K562 (cell line): Measurements from ENCODE around the gene TRPM4. TPM values are rescaled to one million over a fixed set of nuclear protein-coding genes. Genes with fewer than 3 reads are reported as not detected.
A peak's percentile ranks its signal among the peaks of the same experiment; 100 is the strongest.

Source experiments
- ATAC-seq: fragments of 200-7000 bp; cut with Tn5 transposase; 3 replicates; pipeline ENCODE4 v1.9.1; 2020; ENCODE audit warnings: moderate library complexity
- BruUV-seq: library from RNA; stranded (reverse); fragments of 400-500 nt; replicated peaks from 2 replicates; lab custom pipeline; 2021; lab: Mats Ljungman, UMichigan
- CTCF ChIA-PET: fragments of 300-600 bp; formaldehyde crosslinking; extraction: SDS; loops from one replicate; lab custom pipeline; 2021; ENCODE audit warnings: low intra/inter-chr PET ratio; lab: Yijun Ruan, JAX
- POLR2A ChIA-PET: fragments of 300-600, 350-650 bp; sonication (Branson Sonifier 250); formaldehyde crosslinking; extraction: SDS; loops from one replicate; lab custom pipeline; 2021; ENCODE audit warnings: antibody characterized with exemption, inconsistent platforms; lab: Yijun Ruan, JAX
- DNase-seq, 4 experiments: peaks; one replicate each; pipeline versions ENCODE4 v3.0.0 to v3.0.0-alpha.2; 2011 to 2018; ENCODE audit warnings: low spot score in 3 of 4, mixed read lengths in 3 of 4; ENCODE audit errors: extremely low read depth in 1 of 4
- FAIRE-seq: peaks from 2 replicates; lab custom pipeline; 2011; peaks lifted over from hg19 to GRCh38; lab: Jason Lieb, UNC
- H2AFZ ChIP-seq: 2 replicates; pipeline ENCODE4 v1.6.0; 2011; ENCODE audit warnings: low read depth, low read length, control low read depth, inconsistent platforms
- H3K27ac ChIP-seq: fragments of 200-600 bp; 3 replicates; pipeline ENCODE4 v1.8.0; 2011; ENCODE audit warnings: low read depth, mild to moderate bottlenecking, control low read depth, inconsistent platforms, low read length, moderate library complexity, mixed read lengths; ENCODE audit errors: extremely low read depth
- H3K27me3 ChIP-seq, 2 experiments: fragments of 300-600 bp in 1 of 2; 2 replicates in 1 of 2; 3 replicates in 1 of 2; pipeline versions ENCODE4 v1.6.0 to v1.8.0; 2011; ENCODE audit warnings: inconsistent platforms in 2 of 2, low read length in 2 of 2, mild to moderate bottlenecking in 1 of 2, mixed read lengths in 1 of 2, moderate library complexity in 1 of 2; ENCODE audit not compliant: control insufficient read depth in 2 of 2, insufficient read depth in 2 of 2
- H3K36me3 ChIP-seq: fragments of 300-600 bp; 3 replicates; pipeline ENCODE4 v1.8.0; 2011; ENCODE audit warnings: mild to moderate bottlenecking, low read length, inconsistent platforms; ENCODE audit not compliant: control insufficient read depth, insufficient read depth
- H3K4me1 ChIP-seq, 2 experiments: fragments of 200-600 bp in 1 of 2; replicated peaks in 1 of 2; 2 replicates in 1 of 2; 3 replicates in 1 of 2; pipeline versions ENCODE4 v1.5.1 to v1.8.0; 2011; ENCODE audit warnings: inconsistent platforms in 2 of 2, low read length in 2 of 2, mild to moderate bottlenecking in 1 of 2, mixed read lengths in 1 of 2, moderate library complexity in 1 of 2; ENCODE audit not compliant: control insufficient read depth in 2 of 2, insufficient read depth in 2 of 2
- H3K4me2 ChIP-seq: 2 replicates; pipeline ENCODE4 v1.6.1; 2011; ENCODE audit warnings: low read length, control low read depth, inconsistent platforms, mixed read lengths; ENCODE audit not compliant: insufficient read depth
- H3K4me3 ChIP-seq: fragments of 200-600 bp; sonication (generic), shearing (Covaris generic); 2 replicates; pipeline ENCODE4 v1.5.1; 2016; ENCODE audit warnings: control low read depth, inconsistent platforms
- H3K79me2 ChIP-seq: fragments of 200-600 bp; 3 replicates; pipeline ENCODE4 v1.8.0; 2011; ENCODE audit warnings: low read length, inconsistent platforms; ENCODE audit not compliant: control insufficient read depth, insufficient read depth
- H3K9ac ChIP-seq, 2 experiments: 2 replicates each; pipeline versions ENCODE4 v1.6.0 to v1.6.1; 2011; ENCODE audit warnings: low read depth in 2 of 2, low read length in 2 of 2, control low read depth in 1 of 2, inconsistent platforms in 1 of 2, mild to moderate bottlenecking in 1 of 2, mixed read lengths in 1 of 2; ENCODE audit not compliant: insufficient read depth in 1 of 2
- H3K9me1 ChIP-seq: one replicate; pipeline ENCODE4 v1.6.0; 2011; ENCODE audit warnings: inconsistent platforms, mild to moderate bottlenecking, low read length, moderate library complexity; ENCODE audit not compliant: control insufficient read depth, insufficient read depth
- H3K9me3 ChIP-seq: replicated peaks from 2 replicates; pipeline ENCODE4 v1.5.1; 2011; ENCODE audit warnings: low read depth, low read length, inconsistent platforms; ENCODE audit not compliant: control insufficient read depth, insufficient read depth
- H4K20me1 ChIP-seq: replicated peaks from 2 replicates; pipeline ENCODE4 v1.6.1; 2011; ENCODE audit warnings: low read length, inconsistent platforms, mixed read lengths; ENCODE audit not compliant: control insufficient read depth, insufficient read depth
- ARNT ChIP-seq, 2 experiments: fragments of 450-650 bp; IDR thresholded peaks; 2 replicates each; pipeline ENCODE4 v1.6.1; 2016; ENCODE audit warnings: mild to moderate bottlenecking in 1 of 2
- EWSR1 ChIP-seq: fragments of 450-650 bp; IDR thresholded peaks from 2 replicates; pipeline ENCODE4 v1.6.1; 2018; ENCODE audit warnings: borderline replicate concordance, mild to moderate bottlenecking, low read depth, moderate library complexity; ENCODE audit not compliant: partially characterized antibody
- GABPB1 ChIP-seq: sonication (generic); formaldehyde crosslinking; IDR thresholded peaks from 2 replicates; pipeline ENCODE4 v1.8.0; 2022; ENCODE audit warnings: mild to moderate bottlenecking, missing genetic modification reagents
- GTF2A2 ChIP-seq: IDR thresholded peaks from 2 replicates; pipeline ENCODE4 v1.6.1; 2016; ENCODE audit warnings: mild to moderate bottlenecking, missing genetic modification characterization, missing compliant biosample characterization
- ID3 ChIP-seq, 2 experiments: fragments of 250-450 bp in 1 of 2; fragments of 450-650 bp in 1 of 2; sonication (Bioruptor Pico) in 1 of 2; IDR thresholded peaks; 2 replicates each; pipeline versions ENCODE4 v1.6.1 to v1.8.0; 2016 to 2021; ENCODE audit warnings: mild to moderate bottlenecking in 2 of 2, moderate library complexity in 2 of 2, missing compliant biosample characterization in 1 of 2, missing genetic modification characterization in 1 of 2
- KHSRP ChIP-seq: fragments of 450-650 bp; IDR thresholded peaks from 2 replicates; pipeline ENCODE4 v1.6.1; 2017
- OTX1 ChIP-seq: fragments of 450-650 bp; formaldehyde crosslinking; IDR thresholded peaks from 2 replicates; pipeline ENCODE4 v1.4.0; 2022; ENCODE audit warnings: mild to moderate bottlenecking
- XRCC5 ChIP-seq: fragments of 200-400 bp; formaldehyde crosslinking; IDR thresholded peaks from 2 replicates; pipeline ENCODE4 v1.6.1; 2017; ENCODE audit warnings: low read depth, mild to moderate bottlenecking, low read length
- ZNF282 ChIP-seq: sonication (generic); formaldehyde crosslinking; IDR thresholded peaks from 2 replicates; pipeline ENCODE4 v1.8.1; 2023; ENCODE audit warnings: missing genetic modification reagents
- WGBS: fragments of 100-300 bp; shearing (Covaris generic); methylation state at CpG from one replicate; pipeline ENCODE4 v1.1.6; 2016; ENCODE audit warnings: low coverage, mixed read lengths; ENCODE audit not compliant: insufficient coverage; ENCODE audit errors: missing lambda C conversion rate; 5-methylcytosine and 5-hydroxymethylcytosine counted together
- in situ Hi-C: fragments of 300-500 bp; cut with MboI; formaldehyde crosslinking; loops from 4 replicates; pipeline ENCODE4 v1.15.0; 2018; ENCODE audit warnings: inconsistent platforms, mixed read lengths
- intact Hi-C: fragments of 100-400 bp; cut with micrococcal nuclease; formaldehyde crosslinking; loops from 2 replicates; pipeline ENCODE4 v1.14.2; 2022
- polyA plus RNA-seq, 8 experiments: library from polyadenylated mRNA; depleted of rRNA in 4 of 8; stranded (reverse) in 5 of 8; unstranded in 3 of 8; fragments of >200 nt; fragmentation: Nextera tagmentation in 2 of 8; fragmentation: Illumina TruSeq in 1 of 8; extraction: Ambion mirVana in 2 of 8; extraction: Trizol in 1 of 8; gene quantifications; 2 replicates each; pipeline versions ENCODE4 v1.2.1 to v1.2.3, GENCODE V29; 2011 to 2014; ENCODE audit warnings: inconsistent platforms in 1 of 8, missing spikeins in 1 of 8
- total RNA-seq, 7 experiments: library from RNA; depleted of rRNA in 6 of 7; stranded (reverse); fragments of >200 nt in 6 of 7; fragmentation: Illumina TruSeq in 2 of 7; extraction: Trizol in 2 of 7; gene quantifications; 2 replicates each; pipeline versions ENCODE4 v1.2.1 to v1.2.3, GENCODE V29; 2011 to 2021; ENCODE audit warnings: low replicate concordance in 1 of 7
- TF ChIP-seq, protein P1 (sequence below): fragments of 250-450 bp; sonication (Bioruptor Pico); IDR thresholded peaks from 2 replicates; pipeline ENCODE4 v1.8.0; 2021; ENCODE audit warnings: borderline replicate concordance, mild to moderate bottlenecking, moderate library complexity; ENCODE audit not compliant: poor library complexity, severe bottlenecking
- TF ChIP-seq, protein P2 (sequence below), 2 experiments: fragments of 450-650 bp in 1 of 2; sonication (generic) in 1 of 2; formaldehyde crosslinking in 1 of 2; IDR thresholded peaks; 2 replicates each; pipeline versions ENCODE4 v1.7.1 to v1.9.0; 2016 to 2022; ENCODE audit warnings: inconsistent platforms in 1 of 2, mild to moderate bottlenecking in 1 of 2, missing genetic modification reagents in 1 of 2

The TRPM4 gene
- total and polyA plus RNA-seq, 9 of the 15 experiments (the other 6 are each of a cell fraction or from before 2014, with no cell fraction given) = 6.5 to 45.4 (median 15.2) TPM

DNA sequence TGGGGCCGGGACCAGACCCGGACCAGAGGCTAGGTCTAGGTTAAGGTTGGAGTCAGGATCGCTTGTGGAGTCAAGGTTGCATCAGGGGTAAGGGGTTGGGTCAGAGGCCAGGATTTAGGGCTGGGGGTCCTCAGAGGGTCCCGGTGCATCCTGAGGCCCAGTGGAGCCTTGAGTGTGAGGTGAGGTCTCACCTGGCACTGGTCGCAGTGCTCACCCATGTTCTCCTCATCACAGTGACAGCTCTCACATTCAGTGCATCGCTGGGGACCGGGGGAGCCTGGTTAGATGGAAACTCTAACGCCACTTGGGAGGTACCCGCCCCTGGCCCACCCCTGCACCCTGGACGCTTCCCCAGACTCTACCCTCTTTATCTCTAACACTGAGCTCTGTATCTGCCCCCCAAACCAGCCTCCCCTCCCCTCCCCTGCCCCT lies 5.5 kb upstream of the TRPM4 start:
- H2AFZ ChIP-seq = peak overlapping the region; percentile 69; the same call in 1 of the 2 replicates
- no peaks in the 10 kb centered on the region for H3K9me1 ChIP-seq
- intact Hi-C loops (loop anchor here (5.0 to 10.0 kb wide), 3 partner anchors 157 to 820 kb away; partner anchors contain the start of genes GYS1, RUVBL2 and SLC17A7), in situ Hi-C loops (no loop called here)
- no peaks in the 10 kb centered on the region for H3K36me3 ChIP-seq
- ChIA-PET CTCF (no interaction called here), POLR2A (interaction anchor here (0.7 to 2.0 kb wide), 2 partner anchors 11 to 13 kb away, joined by 3 to 7 read pairs; no protein-coding TSS in a partner anchor)
- H3K4me3 ChIP-seq = peak overlapping the region; percentile 54
- no peak overlapping the region for H3K27ac ChIP-seq
- H4K20me1 ChIP-seq = peaks cover 5% of the 10 kb centered on the region; the same call in 1 of the 2 replicates
- FAIRE-seq (no peak), DNase-seq (peak in 2 of 4 experiments; percentile 3 to 4), ATAC-seq (no peak)
- no TSS peak for BruUV-seq
- peak overlapping the region in 1 of 2 experiments; percentile 81; a peak in 2 of 4 replicates for H3K9ac ChIP-seq
- 8% methylated on average over 8 of the region's 10 CpGs for WGBS
- no peaks in the 10 kb centered on the region for H3K27me3 ChIP-seq
- peak overlapping the region; percentile 99 for H3K4me2 ChIP-seq
- no peaks in the 10 kb centered on the region for H3K9me3 ChIP-seq
- peaks cover 47% of the 10 kb centered on the region; the same call in 2 of the 3 replicates for H3K79me2 ChIP-seq
- peaks cover 52 to 85% of the 10 kb centered on the region in 2 experiments for H3K4me1 ChIP-seq
- 0 out of 2 replicates have a peak, but pooled peaks have one; percentile 1 for TF ChIP-seq OTX1 (CRISPR knock-in tag)
- no peak for TF ChIP-seq GTF2A2
- TF ChIP-seq ZNF282 (CRISPR knock-in tag) = no peak
- TF ChIP-seq, protein P1, sequence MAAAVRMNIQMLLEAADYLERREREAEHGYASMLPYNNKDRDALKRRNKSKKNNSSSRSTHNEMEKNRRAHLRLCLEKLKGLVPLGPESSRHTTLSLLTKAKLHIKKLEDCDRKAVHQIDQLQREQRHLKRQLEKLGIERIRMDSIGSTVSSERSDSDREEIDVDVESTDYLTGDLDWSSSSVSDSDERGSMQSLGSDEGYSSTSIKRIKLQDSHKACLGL = no peak
- TF ChIP-seq EWSR1 = no peak
- TF ChIP-seq, protein P2, sequence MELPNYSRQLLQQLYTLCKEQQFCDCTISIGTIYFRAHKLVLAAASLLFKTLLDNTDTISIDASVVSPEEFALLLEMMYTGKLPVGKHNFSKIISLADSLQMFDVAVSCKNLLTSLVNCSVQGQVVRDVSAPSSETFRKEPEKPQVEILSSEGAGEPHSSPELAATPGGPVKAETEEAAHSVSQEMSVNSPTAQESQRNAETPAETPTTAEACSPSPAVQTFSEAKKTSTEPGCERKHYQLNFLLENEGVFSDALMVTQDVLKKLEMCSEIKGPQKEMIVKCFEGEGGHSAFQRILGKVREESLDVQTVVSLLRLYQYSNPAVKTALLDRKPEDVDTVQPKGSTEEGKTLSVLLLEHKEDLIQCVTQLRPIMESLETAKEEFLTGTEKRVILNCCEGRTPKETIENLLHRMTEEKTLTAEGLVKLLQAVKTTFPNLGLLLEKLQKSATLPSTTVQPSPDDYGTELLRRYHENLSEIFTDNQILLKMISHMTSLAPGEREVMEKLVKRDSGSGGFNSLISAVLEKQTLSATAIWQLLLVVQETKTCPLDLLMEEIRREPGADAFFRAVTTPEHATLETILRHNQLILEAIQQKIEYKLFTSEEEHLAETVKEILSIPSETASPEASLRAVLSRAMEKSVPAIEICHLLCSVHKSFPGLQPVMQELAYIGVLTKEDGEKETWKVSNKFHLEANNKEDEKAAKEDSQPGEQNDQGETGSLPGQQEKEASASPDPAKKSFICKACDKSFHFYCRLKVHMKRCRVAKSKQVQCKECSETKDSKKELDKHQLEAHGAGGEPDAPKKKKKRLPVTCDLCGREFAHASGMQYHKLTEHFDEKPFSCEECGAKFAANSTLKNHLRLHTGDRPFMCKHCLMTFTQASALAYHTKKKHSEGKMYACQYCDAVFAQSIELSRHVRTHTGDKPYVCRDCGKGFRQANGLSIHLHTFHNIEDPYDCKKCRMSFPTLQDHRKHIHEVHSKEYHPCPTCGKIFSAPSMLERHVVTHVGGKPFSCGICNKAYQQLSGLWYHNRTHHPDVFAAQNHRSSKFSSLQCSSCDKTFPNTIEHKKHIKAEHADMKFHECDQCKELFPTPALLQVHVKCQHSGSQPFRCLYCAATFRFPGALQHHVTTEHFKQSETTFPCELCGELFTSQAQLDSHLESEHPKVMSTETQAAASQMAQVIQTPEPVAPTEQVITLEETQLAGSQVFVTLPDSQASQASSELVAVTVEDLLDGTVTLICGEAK (IDR thresholded peaks at IDR 0.05) = no peak
- TF ChIP-seq, protein P2 (CRISPR knock-in tag; IDR thresholded peaks at IDR 0.05) = no peak
- no peak for TF ChIP-seq XRCC5
- no peak for TF ChIP-seq ID3 (CRISPR knock-in tag; IDR thresholded peaks at IDR 0.05)
- no peak for TF ChIP-seq ID3 (tag; IDR thresholded peaks at IDR 0.05)
- peak; percentile 48; the same call in 1 of the 2 replicates for TF ChIP-seq GABPB1
- no peak for TF ChIP-seq ARNT (IDR thresholded peaks at IDR 0.05)
- no peak for TF ChIP-seq KHSRP
